HEK293 (cell line): ENCODE data around the gene TSHZ3.

Experiments
- BCL11A ChIP-seq: fragments of 450-650 bp; formaldehyde crosslinking; IDR thresholded peaks from 2 replicates; pipeline ENCODE4 v1.5.1; 2016; ENCODE audit warnings: low read depth, missing biosample characterization, missing genetic modification characterization
- IKZF3 ChIP-seq: fragments of 450-650 bp; IDR thresholded peaks from 2 replicates; pipeline ENCODE4 v1.5.0; 2018; ENCODE audit warnings: missing biosample characterization, mild to moderate bottlenecking, missing genetic modification characterization, moderate library complexity
- KLF16 ChIP-seq: fragments of 450-650 bp; formaldehyde crosslinking; IDR thresholded peaks from 2 replicates; pipeline ENCODE4 v1.5.1; 2017; ENCODE audit warnings: missing biosample characterization, missing genetic modification characterization
- KLF9 ChIP-seq: fragments of 450-650 bp; formaldehyde crosslinking; IDR thresholded peaks from 2 replicates; pipeline ENCODE4 v1.5.1; 2016; ENCODE audit warnings: missing biosample characterization, missing genetic modification characterization, low read depth
- MYNN ChIP-seq: fragments of 450-650 bp; formaldehyde crosslinking; IDR thresholded peaks from 2 replicates; pipeline ENCODE4 v1.5.1; 2016; ENCODE audit warnings: missing biosample characterization, missing genetic modification characterization, borderline replicate concordance
- SCRT1 ChIP-seq: fragments of 450-650 bp; formaldehyde crosslinking; IDR thresholded peaks from 2 replicates; pipeline ENCODE4 v1.5.1; 2016; ENCODE audit warnings: missing biosample characterization, missing genetic modification characterization, borderline replicate concordance
- SCRT2 ChIP-seq: fragments of 450-650 bp; formaldehyde crosslinking; IDR thresholded peaks from 2 replicates; pipeline ENCODE4 v1.5.1; 2016; ENCODE audit warnings: missing biosample characterization, missing genetic modification characterization
- SETDB1 ChIP-seq: IDR thresholded peaks from one replicate; pipeline ENCODE4 v1.6.1; 2017; ENCODE audit warnings: mild to moderate bottlenecking, low read length, moderate library complexity, mixed read lengths; ENCODE audit not compliant: insufficient read length
- WT1 ChIP-seq: fragments of 450-650 bp; formaldehyde crosslinking; IDR thresholded peaks from 2 replicates; pipeline ENCODE4 v1.5.1; 2016; ENCODE audit warnings: missing biosample characterization, missing genetic modification characterization
- ZBTB17 ChIP-seq: fragments of 450-650 bp; formaldehyde crosslinking; IDR thresholded peaks from 2 replicates; pipeline ENCODE4 v1.5.1; 2016; ENCODE audit warnings: missing biosample characterization, missing genetic modification characterization
- ZBTB7A ChIP-seq: fragments of 450-650 bp; formaldehyde crosslinking; IDR thresholded peaks from 2 replicates; pipeline ENCODE4 v1.5.1; 2016; ENCODE audit warnings: low read depth, missing biosample characterization, missing genetic modification characterization
- ZBTB8A ChIP-seq: fragments of 450-650 bp; formaldehyde crosslinking; IDR thresholded peaks from 2 replicates; pipeline ENCODE4 v1.5.1; 2016; ENCODE audit warnings: missing biosample characterization, missing genetic modification characterization
- ZNF112 ChIP-seq: fragments of 450-650 bp; formaldehyde crosslinking; IDR thresholded peaks from 2 replicates; pipeline ENCODE4 v1.5.0; 2017; ENCODE audit warnings: missing biosample characterization, missing genetic modification characterization
- ZNF138 ChIP-seq: fragments of 450-650 bp; formaldehyde crosslinking; IDR thresholded peaks from 2 replicates; pipeline ENCODE4 v1.5.1; 2016; ENCODE audit warnings: missing biosample characterization, missing genetic modification characterization, borderline replicate concordance
- ZNF155 ChIP-seq: fragments of 450-650 bp; formaldehyde crosslinking; IDR thresholded peaks from 2 replicates; pipeline ENCODE4 v1.5.1; 2016; ENCODE audit warnings: missing biosample characterization, missing genetic modification characterization
- ZNF214 ChIP-seq: fragments of 450-650 bp; formaldehyde crosslinking; IDR thresholded peaks from 2 replicates; pipeline ENCODE4 v1.5.1; 2017; ENCODE audit warnings: missing biosample characterization, mild to moderate bottlenecking, missing genetic modification characterization, borderline replicate concordance
- ZNF350 ChIP-seq: fragments of 450-650 bp; formaldehyde crosslinking; IDR thresholded peaks from 2 replicates; pipeline ENCODE4 v1.5.0; 2017; ENCODE audit warnings: missing biosample characterization, mild to moderate bottlenecking, missing genetic modification characterization
- ZNF391 ChIP-seq: fragments of 450-650 bp; formaldehyde crosslinking; IDR thresholded peaks from 2 replicates; pipeline ENCODE4 v1.5.1; 2016; ENCODE audit warnings: low read depth, missing biosample characterization, missing genetic modification characterization, borderline replicate concordance
- ZNF416 ChIP-seq: fragments of 450-650 bp; formaldehyde crosslinking; IDR thresholded peaks from 2 replicates; pipeline ENCODE4 v1.5.1; 2016; ENCODE audit warnings: missing biosample characterization, missing genetic modification characterization
- ZNF473 ChIP-seq: fragments of 450-650 bp; formaldehyde crosslinking; IDR thresholded peaks from 2 replicates; pipeline ENCODE4 v1.5.1; 2017; ENCODE audit warnings: missing biosample characterization, missing genetic modification characterization
- ZNF48 ChIP-seq: fragments of 450-650 bp; formaldehyde crosslinking; IDR thresholded peaks from 2 replicates; pipeline ENCODE4 v1.5.1; 2016; ENCODE audit warnings: missing biosample characterization, missing genetic modification characterization
- ZNF654 ChIP-seq: fragments of 450-650 bp; formaldehyde crosslinking; IDR thresholded peaks from 2 replicates; pipeline ENCODE4 v1.5.1; 2016; ENCODE audit warnings: low read depth, missing biosample characterization, missing genetic modification characterization
- ZNF670 ChIP-seq: fragments of 450-650 bp; formaldehyde crosslinking; IDR thresholded peaks from 2 replicates; pipeline ENCODE4 v1.5.1; 2016; ENCODE audit warnings: missing biosample characterization, missing genetic modification characterization, low read depth
- TF ChIP-seq, protein P1 (sequence below): fragments of 450-650 bp; formaldehyde crosslinking; IDR thresholded peaks from 2 replicates; pipeline ENCODE4 v1.5.1; 2016; ENCODE audit warnings: missing biosample characterization, missing genetic modification characterization
- TF ChIP-seq, protein P2 (sequence below): fragments of 450-650 bp; formaldehyde crosslinking; IDR thresholded peaks from 2 replicates; pipeline ENCODE4; 2016; ENCODE audit warnings: missing biosample characterization, missing genetic modification characterization
- TF ChIP-seq, protein P3 (sequence below): fragments of 450-650 bp; formaldehyde crosslinking; IDR thresholded peaks from 2 replicates; pipeline ENCODE4 v1.5.1; 2016; ENCODE audit warnings: missing biosample characterization, missing genetic modification characterization, borderline replicate concordance
- TF ChIP-seq, protein P4 (sequence below): fragments of 450-650 bp; formaldehyde crosslinking; IDR thresholded peaks from 2 replicates; pipeline ENCODE4 v1.5.1; 2016; ENCODE audit warnings: missing biosample characterization, missing genetic modification characterization
- TF ChIP-seq, protein P5 (sequence below): fragments of 450-650 bp; formaldehyde crosslinking; IDR thresholded peaks from 2 replicates; pipeline ENCODE4 v1.5.1; 2017; ENCODE audit warnings: missing biosample characterization, mild to moderate bottlenecking, missing genetic modification characterization, moderate library complexity
- TF ChIP-seq, protein P6 (sequence below): fragments of 450-650 bp; IDR thresholded peaks from 2 replicates; pipeline ENCODE4 v1.5.1; 2018; ENCODE audit warnings: missing biosample characterization, missing genetic modification characterization

Gene TSHZ3

DNA sequence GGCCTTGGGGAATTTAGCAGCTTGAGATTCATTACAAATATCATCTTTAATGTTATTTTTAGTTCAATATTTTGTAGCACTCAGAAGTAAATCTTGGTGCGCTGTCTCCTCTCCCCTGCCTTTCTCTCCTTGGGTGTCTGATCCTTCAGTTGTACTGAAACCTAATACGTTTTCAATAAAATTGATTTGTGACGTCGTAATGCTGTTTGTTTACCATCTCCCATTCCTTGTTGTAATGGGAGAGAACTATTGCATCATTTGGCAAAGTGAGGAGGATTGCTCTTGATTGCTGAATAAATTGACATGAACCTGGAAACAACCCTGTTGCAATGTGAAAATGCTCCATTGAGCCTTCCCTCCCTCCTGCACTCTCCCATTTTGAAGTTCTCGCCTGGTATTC is 43.2 kb upstream of the TSHZ3 start (continued):
- TF ChIP-seq, protein P1, sequence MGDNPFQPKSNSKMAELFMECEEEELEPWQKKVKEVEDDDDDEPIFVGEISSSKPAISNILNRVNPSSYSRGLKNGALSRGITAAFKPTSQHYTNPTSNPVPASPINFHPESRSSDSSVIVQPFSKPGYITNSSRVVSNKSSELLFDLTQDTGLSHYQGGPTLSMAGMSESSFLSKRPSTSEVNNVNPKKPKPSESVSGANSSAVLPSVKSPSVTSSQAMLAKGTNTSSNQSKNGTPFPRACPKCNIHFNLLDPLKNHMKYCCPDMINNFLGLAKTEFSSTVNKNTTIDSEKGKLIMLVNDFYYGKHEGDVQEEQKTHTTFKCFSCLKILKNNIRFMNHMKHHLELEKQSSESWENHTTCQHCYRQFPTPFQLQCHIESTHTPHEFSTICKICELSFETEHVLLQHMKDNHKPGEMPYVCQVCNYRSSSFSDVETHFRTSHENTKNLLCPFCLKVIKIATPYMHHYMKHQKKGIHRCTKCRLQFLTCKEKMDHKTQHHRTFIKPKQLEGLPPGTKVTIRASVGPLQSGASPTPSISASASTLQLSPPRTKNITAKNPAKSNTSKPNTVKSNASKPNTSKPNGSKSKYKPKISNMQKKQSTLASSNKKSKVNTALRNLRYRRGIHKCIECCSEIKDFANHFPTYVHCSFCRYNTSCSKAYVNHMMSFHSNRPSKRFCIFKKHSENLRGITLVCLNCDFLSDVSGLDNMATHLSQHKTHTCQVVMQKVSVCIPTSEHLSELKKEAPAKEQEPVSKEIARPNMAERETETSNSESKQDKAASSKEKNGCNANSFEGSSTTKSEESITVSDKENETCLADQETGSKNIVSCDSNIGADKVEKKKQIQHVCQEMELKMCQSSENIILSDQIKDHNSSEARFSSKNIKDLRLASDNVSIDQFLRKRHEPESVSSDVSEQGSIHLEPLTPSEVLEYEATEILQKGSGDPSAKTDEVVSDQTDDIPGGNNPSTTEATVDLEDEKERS (tag by site-specific recombination), result no peak
- TF ChIP-seq ZNF654 (tag by site-specific recombination), result no peak
- no peak for TF ChIP-seq ZNF155
- TF ChIP-seq IKZF3, result peak; percentile 89
- TF ChIP-seq ZBTB17 (tag by site-specific recombination), result peak; percentile 54; the same call in 1 of the 2 replicates
- no peak for TF ChIP-seq ZNF473
- no peak for TF ChIP-seq ZNF112 (tag by site-specific recombination)
- no peak for TF ChIP-seq WT1
- TF ChIP-seq ZNF138, result no peak
- TF ChIP-seq ZNF391 (tag by site-specific recombination), result no peak
- TF ChIP-seq, protein P2, sequence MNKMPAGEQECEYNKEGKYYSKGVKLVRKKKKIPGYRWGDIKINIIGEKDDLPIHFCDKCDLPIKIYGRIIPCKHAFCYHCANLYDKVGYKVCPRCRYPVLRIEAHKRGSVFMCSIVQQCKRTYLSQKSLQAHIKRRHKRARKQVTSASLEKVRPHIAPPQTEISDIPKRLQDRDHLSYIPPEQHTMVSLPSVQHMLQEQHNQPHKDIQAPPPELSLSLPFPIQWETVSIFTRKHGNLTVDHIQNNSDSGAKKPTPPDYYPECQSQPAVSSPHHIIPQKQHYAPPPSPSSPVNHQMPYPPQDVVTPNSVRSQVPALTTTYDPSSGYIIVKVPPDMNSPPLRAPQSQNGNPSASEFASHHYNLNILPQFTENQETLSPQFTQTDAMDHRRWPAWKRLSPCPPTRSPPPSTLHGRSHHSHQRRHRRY, result no peak
- TF ChIP-seq ZNF48 (tag by site-specific recombination), result no peak
- TF ChIP-seq MYNN, result no peak
- no peak for TF ChIP-seq BCL11A (tag by site-specific recombination)
- TF ChIP-seq, protein P3, sequence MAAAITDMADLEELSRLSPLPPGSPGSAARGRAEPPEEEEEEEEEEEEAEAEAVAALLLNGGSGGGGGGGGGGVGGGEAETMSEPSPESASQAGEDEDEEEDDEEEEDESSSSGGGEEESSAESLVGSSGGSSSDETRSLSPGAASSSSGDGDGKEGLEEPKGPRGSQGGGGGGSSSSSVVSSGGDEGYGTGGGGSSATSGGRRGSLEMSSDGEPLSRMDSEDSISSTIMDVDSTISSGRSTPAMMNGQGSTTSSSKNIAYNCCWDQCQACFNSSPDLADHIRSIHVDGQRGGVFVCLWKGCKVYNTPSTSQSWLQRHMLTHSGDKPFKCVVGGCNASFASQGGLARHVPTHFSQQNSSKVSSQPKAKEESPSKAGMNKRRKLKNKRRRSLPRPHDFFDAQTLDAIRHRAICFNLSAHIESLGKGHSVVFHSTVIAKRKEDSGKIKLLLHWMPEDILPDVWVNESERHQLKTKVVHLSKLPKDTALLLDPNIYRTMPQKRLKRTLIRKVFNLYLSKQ, result no peak
- TF ChIP-seq, protein P4, sequence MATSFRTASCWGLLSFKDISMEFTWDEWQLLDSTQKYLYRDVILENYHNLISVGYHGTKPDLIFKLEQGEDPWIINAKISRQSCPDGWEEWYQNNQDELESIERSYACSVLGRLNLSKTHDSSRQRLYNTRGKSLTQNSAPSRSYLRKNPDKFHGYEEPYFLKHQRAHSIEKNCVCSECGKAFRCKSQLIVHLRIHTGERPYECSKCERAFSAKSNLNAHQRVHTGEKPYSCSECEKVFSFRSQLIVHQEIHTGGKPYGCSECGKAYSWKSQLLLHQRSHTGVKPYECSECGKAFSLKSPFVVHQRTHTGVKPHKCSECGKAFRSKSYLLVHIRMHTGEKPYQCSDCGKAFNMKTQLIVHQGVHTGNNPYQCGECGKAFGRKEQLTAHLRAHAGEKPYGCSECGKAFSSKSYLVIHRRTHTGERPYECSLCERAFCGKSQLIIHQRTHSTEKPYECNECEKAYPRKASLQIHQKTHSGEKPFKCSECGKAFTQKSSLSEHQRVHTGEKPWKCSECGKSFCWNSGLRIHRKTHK (tag by site-specific recombination), result no peak
- TF ChIP-seq ZNF350, result no peak
- TF ChIP-seq ZBTB7A (tag by site-specific recombination), result no peak
- TF ChIP-seq SCRT1, result no peak
- TF ChIP-seq, protein P5, sequence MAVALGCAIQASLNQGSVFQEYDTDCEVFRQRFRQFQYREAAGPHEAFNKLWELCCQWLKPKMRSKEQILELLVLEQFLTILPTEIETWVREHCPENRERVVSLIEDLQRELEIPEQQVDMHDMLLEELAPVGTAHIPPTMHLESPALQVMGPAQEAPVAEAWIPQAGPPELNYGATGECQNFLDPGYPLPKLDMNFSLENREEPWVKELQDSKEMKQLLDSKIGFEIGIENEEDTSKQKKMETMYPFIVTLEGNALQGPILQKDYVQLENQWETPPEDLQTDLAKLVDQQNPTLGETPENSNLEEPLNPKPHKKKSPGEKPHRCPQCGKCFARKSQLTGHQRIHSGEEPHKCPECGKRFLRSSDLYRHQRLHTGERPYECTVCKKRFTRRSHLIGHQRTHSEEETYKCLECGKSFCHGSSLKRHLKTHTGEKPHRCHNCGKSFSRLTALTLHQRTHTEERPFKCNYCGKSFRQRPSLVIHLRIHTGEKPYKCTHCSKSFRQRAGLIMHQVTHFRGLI (tag by site-specific recombination), result no peak; the same call in 1 of the 2 replicates
- TF ChIP-seq KLF16 (tag by site-specific recombination), result peak; percentile 66
- TF ChIP-seq ZNF670, result no peak
- TF ChIP-seq ZNF416 (tag by site-specific recombination), result no peak; the same call in 1 of the 2 replicates
- TF ChIP-seq, protein P6, sequence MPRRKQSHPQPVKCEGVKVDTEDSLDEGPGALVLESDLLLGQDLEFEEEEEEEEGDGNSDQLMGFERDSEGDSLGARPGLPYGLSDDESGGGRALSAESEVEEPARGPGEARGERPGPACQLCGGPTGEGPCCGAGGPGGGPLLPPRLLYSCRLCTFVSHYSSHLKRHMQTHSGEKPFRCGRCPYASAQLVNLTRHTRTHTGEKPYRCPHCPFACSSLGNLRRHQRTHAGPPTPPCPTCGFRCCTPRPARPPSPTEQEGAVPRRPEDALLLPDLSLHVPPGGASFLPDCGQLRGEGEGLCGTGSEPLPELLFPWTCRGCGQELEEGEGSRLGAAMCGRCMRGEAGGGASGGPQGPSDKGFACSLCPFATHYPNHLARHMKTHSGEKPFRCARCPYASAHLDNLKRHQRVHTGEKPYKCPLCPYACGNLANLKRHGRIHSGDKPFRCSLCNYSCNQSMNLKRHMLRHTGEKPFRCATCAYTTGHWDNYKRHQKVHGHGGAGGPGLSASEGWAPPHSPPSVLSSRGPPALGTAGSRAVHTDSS (tag by site-specific recombination), result peak; percentile 43; the same call in 1 of the 2 replicates
- no peak for TF ChIP-seq ZNF214 (tag by site-specific recombination)
- no peak for TF ChIP-seq SCRT2 (tag by site-specific recombination)
- no peak for TF ChIP-seq KLF9 (tag by site-specific recombination)
- TF ChIP-seq ZBTB8A (tag by site-specific recombination), result no peak
- no peak for TF ChIP-seq SETDB1
